Thoracic aorta (tissue), 2 donors: ENCODE data around the gene DLGAP4. TPM values are rescaled to one million over a fixed set of nuclear protein-coding genes. Genes with fewer than 3 reads are reported as not detected.

Experiments
- ATAC-seq: fragments of 150-250 bp; one replicate; pipeline ENCODE4 v1.8.0; 2017; ENCODE audit warnings: low read depth; ENCODE audit not compliant: insufficient number of reproducible peaks, low FRiP score
- DNase-seq: peaks from one replicate; pipeline ENCODE4 v3.0.0-alpha.2; 2020; ENCODE audit warnings: low spot score
- H3K27ac ChIP-seq, 2 donors: fragments of 200-600 bp; sonication (generic); 1 replicate in 1 of 2; 2 replicates in 1 of 2; pipeline ENCODE4 v1.5.1; 2016; ENCODE audit warnings: mild to moderate bottlenecking in 2 of 2, moderate library complexity in 2 of 2
- H3K27me3 ChIP-seq: fragments of 200-600 bp; sonication (generic); replicated peaks from 2 replicates; pipeline ENCODE4 v1.6.0; 2016; ENCODE audit warnings: mild to moderate bottlenecking; ENCODE audit not compliant: insufficient read depth
- H3K36me3 ChIP-seq: fragments of 200-600 bp; sonication (generic); one replicate; pipeline ENCODE4 v1.5.1; 2016
- H3K4me1 ChIP-seq, 2 donors: fragments of 200-600 bp; sonication (generic); 1 replicate in 1 of 2; 2 replicates in 1 of 2; pipeline versions ENCODE4 v1.5.1 to v1.6.0; 2016; ENCODE audit warnings: low read depth in 2 of 2, mild to moderate bottlenecking in 1 of 2; ENCODE audit not compliant: control insufficient read depth in 1 of 2
- H3K4me3 ChIP-seq: fragments of 200-600 bp; sonication (generic); 2 replicates; pipeline ENCODE4 v1.5.1; 2016; ENCODE audit warnings: mild to moderate bottlenecking
- H3K9me3 ChIP-seq: fragments of 200-600 bp; sonication (generic); 2 replicates; pipeline ENCODE4 v1.5.1; 2016
- total RNA-seq, 2 donors: library from RNA; depleted of rRNA; stranded (reverse); fragments of >200 nt; gene quantifications; one replicate each; pipeline versions ENCODE4 v1.1.0 to v1.2.3, GENCODE V29; 2016
- TF ChIP-seq, protein P1 (sequence below): fragments of 200-600 bp; sonication (generic); IDR thresholded peaks from one replicate; pipeline ENCODE4 v1.5.1; 2019; ENCODE audit warnings: antibody characterized with exemption

DLGAP4 gene
- total RNA-seq, 2 donors from 2014 or later, result 66.2 to 105 TPM

DNA sequence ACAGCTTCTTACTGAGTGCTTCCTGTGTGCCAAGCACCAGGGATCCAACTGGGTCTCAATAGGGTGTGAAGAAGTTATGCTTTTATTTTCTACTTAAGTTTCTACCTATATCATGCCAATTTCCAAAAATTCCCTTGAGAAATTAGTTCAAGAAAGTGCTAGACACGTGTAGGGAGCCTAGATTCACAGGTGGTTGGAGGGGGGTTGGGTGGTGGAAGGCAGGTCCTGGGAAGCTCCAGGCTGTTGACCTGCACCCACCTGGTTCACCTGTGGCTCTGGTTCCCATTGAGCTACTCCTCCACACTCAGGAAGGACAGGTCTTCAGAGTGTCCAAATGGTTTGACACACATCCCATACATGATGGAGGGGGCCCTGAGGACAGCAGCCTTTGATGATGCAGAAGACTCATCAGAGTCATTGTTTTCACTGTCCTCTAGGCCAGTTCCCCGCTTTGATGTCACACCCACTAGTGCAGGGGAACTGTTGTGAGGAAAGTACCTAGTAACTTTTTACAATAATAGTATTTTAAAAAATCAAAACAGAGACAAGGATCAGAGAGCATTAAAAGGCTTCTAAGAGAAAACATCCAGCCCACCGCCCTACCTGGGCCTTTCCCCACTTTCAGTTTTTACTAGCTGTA is 195.3 kb downstream of the DLGAP4 start:
- TF ChIP-seq, protein P1, sequence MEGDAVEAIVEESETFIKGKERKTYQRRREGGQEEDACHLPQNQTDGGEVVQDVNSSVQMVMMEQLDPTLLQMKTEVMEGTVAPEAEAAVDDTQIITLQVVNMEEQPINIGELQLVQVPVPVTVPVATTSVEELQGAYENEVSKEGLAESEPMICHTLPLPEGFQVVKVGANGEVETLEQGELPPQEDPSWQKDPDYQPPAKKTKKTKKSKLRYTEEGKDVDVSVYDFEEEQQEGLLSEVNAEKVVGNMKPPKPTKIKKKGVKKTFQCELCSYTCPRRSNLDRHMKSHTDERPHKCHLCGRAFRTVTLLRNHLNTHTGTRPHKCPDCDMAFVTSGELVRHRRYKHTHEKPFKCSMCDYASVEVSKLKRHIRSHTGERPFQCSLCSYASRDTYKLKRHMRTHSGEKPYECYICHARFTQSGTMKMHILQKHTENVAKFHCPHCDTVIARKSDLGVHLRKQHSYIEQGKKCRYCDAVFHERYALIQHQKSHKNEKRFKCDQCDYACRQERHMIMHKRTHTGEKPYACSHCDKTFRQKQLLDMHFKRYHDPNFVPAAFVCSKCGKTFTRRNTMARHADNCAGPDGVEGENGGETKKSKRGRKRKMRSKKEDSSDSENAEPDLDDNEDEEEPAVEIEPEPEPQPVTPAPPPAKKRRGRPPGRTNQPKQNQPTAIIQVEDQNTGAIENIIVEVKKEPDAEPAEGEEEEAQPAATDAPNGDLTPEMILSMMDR, result no peak
- H3K36me3 ChIP-seq, result peaks cover 52% of the 10 kb centered on the region
- ATAC-seq (no peak), DNase-seq (no peak)
- peaks cover 19 to 51% of the 10 kb centered on the region in 2 donors for H3K4me1 ChIP-seq
- no peak overlapping the region for H3K27ac ChIP-seq
- no peak overlapping the region for H3K4me3 ChIP-seq
- no peaks in the 10 kb centered on the region for H3K9me3 ChIP-seq
- no peaks in the 10 kb centered on the region for H3K27me3 ChIP-seq

GRCh38 chr20:36504295-36504694 is 198.2 kb downstream of the DLGAP4 start:
- Histone ChIP-seq H3K36me3 (peaks cover 49% of the 10 kb centered on the region), H3K27ac (no peak overlapping the region), H3K9me3 (no peaks in the 10 kb centered on the region), H3K27me3 (no peaks in the 10 kb centered on the region), H3K4me1 (peaks cover 3 to 24% of the 10 kb centered on the region in 2 donors), H3K4me3 (no peak overlapping the region)
- no peak for DNase-seq
- TF ChIP-seq, protein P1, result no peak
- no peak for ATAC-seq

DNA sequence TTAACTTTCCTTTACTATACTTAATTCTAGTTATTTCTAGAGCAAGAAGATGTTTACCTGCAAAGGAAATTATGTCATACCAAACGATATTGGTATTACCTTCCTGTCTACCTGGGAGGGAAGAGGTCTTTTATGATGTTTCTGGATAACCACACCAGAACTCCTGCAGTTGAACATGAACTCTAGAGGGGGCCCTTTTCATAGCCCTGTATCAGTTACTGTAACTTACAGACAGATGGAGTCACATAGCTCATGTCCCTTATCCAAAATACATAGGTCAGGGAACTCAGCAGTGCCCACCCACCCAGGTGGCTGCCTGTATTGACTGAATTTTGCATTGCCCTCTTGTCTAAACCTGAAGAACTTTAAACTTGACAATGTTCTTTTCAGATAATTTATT is 200.1 kb downstream of the DLGAP4 start:
- TF ChIP-seq, protein P1, result no peak
- DNase-seq, result no peak
- no peak overlapping the region for H3K27ac ChIP-seq
- H3K36me3 ChIP-seq, result peaks cover 33% of the 10 kb centered on the region
- no peak for ATAC-seq
- no peaks in the 10 kb centered on the region for H3K9me3 ChIP-seq
- H3K27me3 ChIP-seq, result no peaks in the 10 kb centered on the region
- H3K4me1 ChIP-seq, result peaks cover 3 to 18% of the 10 kb centered on the region in 2 donors
- no peak overlapping the region for H3K4me3 ChIP-seq

- peaks cover 38% of the 10 kb centered on the region for H3K36me3 ChIP-seq
These were observed 201.6 kb downstream of the DLGAP4 start for GRCh38 chr20:36507746-36508145.

DNA sequence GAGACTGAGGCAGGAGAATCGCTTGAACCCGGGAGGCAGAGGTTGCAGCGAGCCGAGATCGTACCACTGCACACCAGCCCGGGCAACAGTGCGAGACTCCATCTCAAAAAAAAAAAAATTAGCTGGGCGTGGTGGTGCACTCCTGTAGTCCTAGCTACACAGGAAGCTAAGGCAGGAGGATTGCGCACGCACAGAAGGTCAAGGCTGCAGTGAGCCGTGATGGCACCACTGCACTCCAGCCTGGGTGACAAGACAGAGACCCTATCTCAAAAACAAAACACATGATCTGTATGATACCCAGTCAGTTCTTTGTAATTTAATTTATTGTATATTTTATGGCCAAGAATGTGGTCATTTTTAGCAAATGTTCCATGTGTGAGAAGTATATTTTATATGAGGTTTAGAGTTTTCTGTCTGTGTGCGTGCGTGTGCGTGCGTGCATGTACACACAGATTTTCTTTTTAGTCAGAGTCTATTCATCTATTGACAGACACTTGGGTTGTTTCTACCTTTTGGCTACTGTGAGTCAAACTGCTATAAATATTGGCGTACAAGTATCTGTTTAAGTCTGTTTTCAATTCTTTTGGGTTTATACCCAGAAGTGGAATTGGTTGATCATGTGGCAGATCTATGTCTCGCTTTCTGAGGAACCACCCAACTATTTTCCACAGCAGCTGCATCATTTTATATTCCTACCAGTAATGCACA is 213.0 kb downstream of the DLGAP4 start:
- TF ChIP-seq, protein P1, result no peak
- Histone ChIP-seq H3K27ac (no peak overlapping the region), H3K4me3 (no peak overlapping the region), H3K4me1 (peaks cover 16 to 45% of the 10 kb centered on the region in 2 donors), H3K9me3 (no peaks in the 10 kb centered on the region), H3K36me3 (peaks cover 8% of the 10 kb centered on the region), H3K27me3 (no peaks in the 10 kb centered on the region)
- no peak for DNase-seq
- no peak for ATAC-seq

More at GRCh38 chr20:36507746-36508145, 201.6 kb downstream of the DLGAP4 start:
- H3K4me3 ChIP-seq, result no peak overlapping the region
- ATAC-seq (no peak), DNase-seq (no peak)
- TF ChIP-seq, protein P1, result no peak
- peaks cover 3 to 13% of the 10 kb centered on the region in 2 donors for H3K4me1 ChIP-seq
- H3K27me3 ChIP-seq, result no peaks in the 10 kb centered on the region
- no peak overlapping the region for H3K27ac ChIP-seq
- H3K9me3 ChIP-seq, result no peaks in the 10 kb centered on the region
